Transverse colon (tissue), 4 donors: ENCODE measurements around the gene GTF3C5. TPM values are rescaled to one million over a fixed set of nuclear protein-coding genes. Genes with fewer than 3 reads are reported as not detected.
A peak's percentile ranks its signal among the peaks of the same experiment; 100 is the strongest.

Experiments used
- DNase-seq: peaks from one replicate; pipeline ENCODE4 v3.0.0-alpha.2; 2019
- H3K27ac ChIP-seq, 4 donors: fragments of 200-600 bp; sonication (generic); 2 replicates each; pipeline ENCODE4 v1.5.1; 2016 to 2018; ENCODE audit warnings: inconsistent platforms in 4 of 4
- H3K27me3 ChIP-seq: fragments of 200-600 bp; sonication (generic); 2 replicates; pipeline ENCODE4 v1.5.1; 2017; ENCODE audit warnings: inconsistent platforms
- H3K36me3 ChIP-seq, 4 donors: fragments of 200-600 bp; sonication (generic); 2 replicates each; pipeline ENCODE4 v1.5.1; 2017 to 2019; ENCODE audit warnings: inconsistent platforms in 4 of 4
- H3K4me1 ChIP-seq, 4 donors: fragments of 200-600 bp; sonication (generic); 2 replicates each; pipeline ENCODE4 v1.5.1; 2017 to 2020; ENCODE audit warnings: inconsistent platforms in 4 of 4
- H3K4me3 ChIP-seq, 4 donors: fragments of 200-600 bp; sonication (generic); 1 replicate in 1 of 4; 2 replicates in 3 of 4; pipeline versions ENCODE4 v1.5.1 to v1.6.1; 2017 to 2019; ENCODE audit warnings: inconsistent platforms in 4 of 4
- H3K9me3 ChIP-seq, 2 donors: fragments of 200-600 bp; sonication (generic); 2 replicates each; pipeline ENCODE4 v1.5.1; 2017 to 2019; ENCODE audit warnings: inconsistent platforms in 2 of 2
- EP300 ChIP-seq: sonication (generic); formaldehyde crosslinking; IDR thresholded peaks from one replicate; pipeline ENCODE4 v1.6.1; 2017; ENCODE audit warnings: antibody characterized with exemption, low read depth
- POLR2A ChIP-seq: fragments of 450-650 bp; IDR thresholded peaks from one replicate; pipeline ENCODE4 v1.6.1; 2016; ENCODE audit warnings: antibody characterized with exemption, mild to moderate bottlenecking, moderate library complexity
- POLR2AphosphoS5 ChIP-seq, 3 donors: sonication (generic); formaldehyde crosslinking; IDR thresholded peaks; one replicate each; pipeline ENCODE4 v1.6.1; 2016; ENCODE audit warnings: antibody characterized with exemption in 3 of 3
- WGBS, 2 donors: methylation state at CpG; one replicate each; pipeline ENCODE4 v1.1.5; 2018; ENCODE audit warnings: low coverage in 1 of 2; 5-methylcytosine and 5-hydroxymethylcytosine counted together
- in situ Hi-C, 4 donors: fragments of 200-750 bp; cut with MboI; loops; one replicate each; pipeline versions ENCODE4 v1.15.0 to v1.15.1; 2017; ENCODE audit warnings: low sequenced_read_pairs in 3 of 4, low pct_ligation_motif_present in 1 of 4, low pct_unique_long_range_greater_than_20kb in 1 of 4
- intact Hi-C: fragments of 100-400 bp; cut with DNase I; formaldehyde crosslinking; loops from one replicate; pipeline ENCODE4 v1.15.1; 2023; ENCODE audit warnings: low total_unique reads
- total RNA-seq, 4 donors: library from RNA; depleted of rRNA; stranded (reverse); fragments of >200 nt; gene quantifications; one replicate each; pipeline ENCODE4 v1.1.0, GENCODE V29; 2016
- TF ChIP-seq, protein P1 (sequence below), 5 experiments: fragments of 200-600 bp in 3 of 5; fragments of 450-650 bp in 2 of 5; sonication (generic) in 3 of 5; IDR thresholded peaks; 1 replicate in 2 of 5; 2 replicates in 3 of 5; pipeline ENCODE4 v1.5.1; 2016 to 2017; ENCODE audit warnings: antibody characterized with exemption in 5 of 5, inconsistent platforms in 3 of 5, mild to moderate bottlenecking in 2 of 5, moderate library complexity in 1 of 5

GTF3C5 gene
- total RNA-seq, 4 donors from 2014 or later = 44.5 to 56.9 (median 50.2) TPM

DNA sequence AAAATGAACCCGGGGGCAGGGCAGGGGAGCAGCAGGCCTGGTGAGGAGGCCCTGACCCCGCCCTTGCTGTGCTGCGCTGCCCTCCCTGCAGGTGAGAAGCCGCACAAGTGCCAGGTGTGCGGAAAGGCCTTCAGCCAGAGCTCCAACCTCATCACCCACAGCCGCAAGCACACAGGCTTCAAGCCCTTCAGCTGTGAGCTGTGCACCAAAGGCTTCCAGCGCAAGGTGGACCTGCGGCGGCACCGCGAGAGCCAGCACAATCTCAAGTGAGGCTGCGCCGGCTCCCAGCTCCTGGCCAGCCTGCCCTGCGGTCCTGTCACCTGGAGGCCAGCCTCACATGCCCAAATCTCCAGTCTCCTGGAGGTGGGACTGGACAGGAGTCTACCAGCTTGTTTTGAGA, 40.0 kb upstream of the GTF3C5 start:
- intact Hi-C loops (no loop called here), in situ Hi-C loops (no loop called here)
- Histone ChIP-seq H3K4me3 (no peak overlapping the region), H3K4me1 (peaks cover 0 to 5% (median 0%) of the 10 kb centered on the region in 4 donors), H3K27me3 (peaks cover 76% of the 10 kb centered on the region), H3K9me3 (no peaks in the 10 kb centered on the region), H3K36me3 (no peaks in the 10 kb centered on the region), H3K27ac (no peak overlapping the region)
- DNase-seq = no peak
- no peak for TF ChIP-seq EP300
- no peak for TF ChIP-seq POLR2A
- TF ChIP-seq POLR2AphosphoS5 (IDR thresholded peaks at IDR 0.05) = no peak
- TF ChIP-seq, protein P1, sequence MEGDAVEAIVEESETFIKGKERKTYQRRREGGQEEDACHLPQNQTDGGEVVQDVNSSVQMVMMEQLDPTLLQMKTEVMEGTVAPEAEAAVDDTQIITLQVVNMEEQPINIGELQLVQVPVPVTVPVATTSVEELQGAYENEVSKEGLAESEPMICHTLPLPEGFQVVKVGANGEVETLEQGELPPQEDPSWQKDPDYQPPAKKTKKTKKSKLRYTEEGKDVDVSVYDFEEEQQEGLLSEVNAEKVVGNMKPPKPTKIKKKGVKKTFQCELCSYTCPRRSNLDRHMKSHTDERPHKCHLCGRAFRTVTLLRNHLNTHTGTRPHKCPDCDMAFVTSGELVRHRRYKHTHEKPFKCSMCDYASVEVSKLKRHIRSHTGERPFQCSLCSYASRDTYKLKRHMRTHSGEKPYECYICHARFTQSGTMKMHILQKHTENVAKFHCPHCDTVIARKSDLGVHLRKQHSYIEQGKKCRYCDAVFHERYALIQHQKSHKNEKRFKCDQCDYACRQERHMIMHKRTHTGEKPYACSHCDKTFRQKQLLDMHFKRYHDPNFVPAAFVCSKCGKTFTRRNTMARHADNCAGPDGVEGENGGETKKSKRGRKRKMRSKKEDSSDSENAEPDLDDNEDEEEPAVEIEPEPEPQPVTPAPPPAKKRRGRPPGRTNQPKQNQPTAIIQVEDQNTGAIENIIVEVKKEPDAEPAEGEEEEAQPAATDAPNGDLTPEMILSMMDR (IDR thresholded peaks at IDR 0.05) = no peak
- WGBS, 2 donors = 43 to 88% methylated on average over 1 to 14 of the region's 14 CpGs

DNA sequence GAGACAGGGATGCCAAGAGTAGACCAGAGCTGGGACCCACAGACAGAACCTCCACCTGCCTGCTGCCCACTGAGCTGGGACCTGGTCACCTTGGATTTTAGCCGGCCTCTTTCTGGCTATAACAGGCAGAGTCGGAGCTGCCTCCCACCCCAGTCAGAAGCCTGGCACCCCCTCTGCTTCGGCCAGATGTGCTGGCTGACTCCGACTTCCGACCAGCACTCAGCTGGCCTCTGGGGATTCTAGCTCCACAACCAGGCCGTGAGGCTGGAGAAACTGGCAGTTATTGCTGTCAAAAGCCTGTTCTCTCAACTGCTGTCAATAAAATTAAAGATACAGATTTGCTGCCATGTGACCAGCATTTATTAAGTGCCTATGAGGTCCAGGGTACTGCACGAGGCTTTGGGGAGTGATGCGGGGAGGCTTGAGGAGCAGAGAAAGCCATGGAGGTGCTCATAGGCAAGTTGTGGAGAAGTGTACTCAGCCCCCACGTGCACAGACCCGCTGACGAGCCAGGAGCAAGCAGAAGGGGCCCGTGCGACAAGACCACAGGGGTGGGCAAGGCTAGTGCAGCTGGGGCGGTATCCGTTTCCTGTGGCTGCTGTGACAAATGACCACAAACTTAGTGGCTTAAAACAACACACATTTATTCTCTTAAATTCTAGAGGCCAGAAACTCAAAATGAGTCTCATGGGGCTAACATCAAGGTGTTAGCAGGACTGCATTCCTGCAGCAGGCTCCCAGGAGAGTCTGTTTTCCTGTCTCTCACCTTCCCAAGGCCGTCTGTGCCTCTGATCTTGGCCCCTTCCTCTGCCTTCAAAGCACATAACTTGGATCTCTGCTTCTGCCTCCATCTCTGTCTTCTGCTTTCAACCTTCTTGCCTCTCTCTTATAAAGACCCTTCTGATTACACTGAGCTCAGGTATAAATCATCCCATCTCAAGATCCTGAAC, 39.2 kb upstream of the GTF3C5 start:
- TF ChIP-seq POLR2A (no peak), EP300 (no peak)
- TF ChIP-seq, protein P1 (IDR thresholded peaks at IDR 0.05) = no peak
- Histone ChIP-seq H3K4me1 (peaks cover 0 to 5% (median 0%) of the 10 kb centered on the region in 4 donors), H3K27me3 (peaks cover 73% of the 10 kb centered on the region), H3K9me3 (no peaks in the 10 kb centered on the region), H3K27ac (no peak overlapping the region), H3K36me3 (no peaks in the 10 kb centered on the region), H3K4me3 (no peak overlapping the region)
- no peak for DNase-seq
- WGBS, 2 donors = 57% methylated on average over 15 of the region's 16 CpGs; no CpG with 5 or more reads in 1 of the 2 donors
- in situ Hi-C loops (no loop called here), intact Hi-C loops (no loop called here)

DNA sequence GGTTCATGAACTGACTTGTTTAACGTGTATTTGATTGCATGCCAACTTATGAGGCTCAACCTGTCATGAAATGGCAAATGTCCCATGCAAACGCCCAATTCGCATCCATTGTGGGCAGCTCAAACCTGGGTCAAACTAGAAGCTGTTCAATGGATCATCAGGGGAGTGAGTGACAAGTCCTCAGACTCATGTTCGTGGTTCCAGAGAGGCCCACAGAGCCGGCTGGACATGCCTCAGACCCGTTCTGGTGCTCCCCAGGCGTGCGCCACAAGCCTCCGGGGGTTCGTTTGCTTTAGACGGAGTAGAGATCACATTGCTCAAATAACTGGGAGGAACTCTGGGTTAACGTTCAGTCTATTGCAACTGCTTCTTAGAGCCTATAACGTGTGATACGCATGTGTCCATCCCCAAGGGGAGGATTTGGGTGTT, 37.3 kb upstream of the GTF3C5 start:
- no peak for DNase-seq
- Histone ChIP-seq H3K36me3 (no peaks in the 10 kb centered on the region), H3K4me1 (peaks cover 0 to 5% (median 0%) of the 10 kb centered on the region in 4 donors), H3K27ac (no peak overlapping the region), H3K4me3 (no peak overlapping the region), H3K9me3 (no peaks in the 10 kb centered on the region), H3K27me3 (peaks cover 74% of the 10 kb centered on the region)
- in situ Hi-C loops (no loop called here), intact Hi-C loops (no loop called here)
- 41% methylated on average over 14 of the region's 14 CpGs; no CpG with 5 or more reads in 1 of the 2 donors for WGBS, 2 donors
- no peak for TF ChIP-seq POLR2AphosphoS5 (IDR thresholded peaks at IDR 0.05)
- TF ChIP-seq EP300 = no peak
- TF ChIP-seq, protein P1 (IDR thresholded peaks at IDR 0.05) = no peak
- no peak for TF ChIP-seq POLR2A

DNA sequence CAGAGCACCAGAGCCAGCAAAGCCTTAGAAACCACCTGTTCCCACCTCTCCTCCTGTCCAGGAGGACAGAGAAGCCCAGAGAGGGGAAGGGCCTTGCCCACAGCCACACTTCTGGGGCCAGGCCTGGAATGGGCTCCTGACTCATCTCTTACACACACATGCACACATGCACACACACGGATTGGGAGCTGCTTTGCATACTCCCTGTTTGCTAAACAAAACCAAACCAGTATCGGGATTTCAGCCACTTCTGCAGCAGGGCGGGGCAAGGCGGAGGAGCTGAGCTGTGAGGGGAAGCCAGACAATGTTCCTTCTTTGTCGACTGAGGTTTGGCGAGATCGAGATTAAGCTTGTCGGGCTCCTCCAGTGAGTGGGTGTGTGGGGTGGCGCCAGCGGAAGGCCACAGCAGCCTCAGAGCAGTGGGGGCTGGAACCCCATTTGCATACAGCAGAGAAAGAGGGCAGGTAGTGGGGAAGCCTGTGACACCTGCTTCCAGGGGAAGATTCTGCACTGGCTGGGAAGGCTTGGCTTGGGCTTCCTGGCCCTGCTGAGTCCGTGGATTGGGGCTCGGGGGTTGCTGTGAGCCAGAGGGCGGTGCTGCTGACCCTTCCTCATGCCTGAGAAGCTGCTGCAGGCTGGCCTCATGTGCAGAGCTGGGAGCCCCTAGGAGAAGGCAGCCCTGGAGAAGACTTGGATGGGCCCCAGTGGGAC, 36.2 kb upstream of the GTF3C5 start:
- no peaks in the 10 kb centered on the region for H3K9me3 ChIP-seq
- no peak overlapping the region for H3K27ac ChIP-seq
- no peaks in the 10 kb centered on the region for H3K36me3 ChIP-seq
- H3K4me3 ChIP-seq = no peak overlapping the region
- DNase-seq = peak; percentile 36
- 9% methylated on average over 10 of the region's 13 CpGs; no CpG with 5 or more reads in 1 of the 2 donors for WGBS, 2 donors
- peaks cover 0 to 5% (median 0%) of the 10 kb centered on the region in 4 donors for H3K4me1 ChIP-seq
- H3K27me3 ChIP-seq = peaks cover 76% of the 10 kb centered on the region
- in situ Hi-C loops (no loop called here), intact Hi-C loops (no loop called here)
- TF ChIP-seq POLR2AphosphoS5 (IDR thresholded peaks at IDR 0.05) = no peak
- TF ChIP-seq POLR2A = no peak
- TF ChIP-seq, protein P1 (IDR thresholded peaks at IDR 0.05) = no peak
- no peak for TF ChIP-seq EP300
